ENCODE data around the gene GNB1. TPM values are rescaled to one million over a fixed set of nuclear protein-coding genes. Genes with fewer than 3 reads are reported as not detected.

The GNB1 gene
- total and polyA plus RNA-seq, 10 of the 15 experiments (the other 5 are each of a cell fraction or from before 2014, with no cell fraction given), result 23.0 to 392 (median 93.9) TPM

GRCh38 chr1:1760345-1760650 lies 130.6 kb downstream of the GNB1 start:
- BruUV-seq (replicated peaks), result no TSS peak
- no peak overlapping the region for H2AFZ ChIP-seq (ENCODE audit: control insufficient read depth, low read depth, low read length)
- SMC1A ChIA-PET (ENCODE audit: uncharacterized antibody, unreplicated experiment), result no interaction called here
- POLR2A ChIA-PET, result no interaction called here
- DNase-seq (ENCODE audit: low read depth, low spot score) (no peak), ATAC-seq (no peak), FAIRE-seq (no peak)
- intact Hi-C loops (cut with micrococcal nuclease; ENCODE audit: unreplicated experiment) (no loop called here), in situ Hi-C loops (cut with MboI) (no loop called here)
- RAD21 ChIA-PET (ENCODE audit: unreplicated experiment), result no interaction called here
- CTCF ChIA-PET, result no interaction called here
- H3K36me3 ChIP-seq (ENCODE audit: control insufficient read depth in 2 of 2, insufficient read depth in 2 of 2, low read length in 1 of 2), result peaks cover 19 to 54% of the 10 kb centered on the region in 2 experiments
- no peak overlapping the region for H3K9ac ChIP-seq (ENCODE audit: control insufficient read depth, insufficient read depth, low read length)
- H3K4me1 ChIP-seq (ENCODE audit: control insufficient read depth, insufficient read depth, low read length), result no peaks in the 10 kb centered on the region
- no peaks in the 10 kb centered on the region for H3K9me3 ChIP-seq (replicated peaks; ENCODE audit: control insufficient read depth, insufficient read depth, low read length)
- no peaks in the 10 kb centered on the region; the same call in none of the 2 replicates for H3K79me2 ChIP-seq (ENCODE audit: control insufficient read depth, insufficient read depth, low read length)
- H3K4me2 ChIP-seq (ENCODE audit: control insufficient read depth, insufficient read depth), result no peak overlapping the region
- no peak overlapping the region for H3K4me3 ChIP-seq
- 98% methylated on average over 20 of the region's 20 CpGs for WGBS (ENCODE audit: insufficient coverage, insufficient replicate concordance, low lambda C conversion rate, missing lambda C conversion rate)
- no peaks in the 10 kb centered on the region for H4K20me1 ChIP-seq (ENCODE audit: control insufficient read depth, insufficient read depth)
- H3K27ac ChIP-seq (ENCODE audit: control insufficient read depth, insufficient read depth), result no peak overlapping the region
- no peaks in the 10 kb centered on the region for H3K27me3 ChIP-seq (replicated peaks in 1 of 2; ENCODE audit: control insufficient read depth in 2 of 2, insufficient read depth in 2 of 2, low read length in 1 of 2)
- TF ChIP-seq PBX3 (IDR thresholded peaks at IDR 0.05; ENCODE audit: insufficient replicate concordance, low read depth, low read length) (no peak), ZBTB33 (IDR thresholded peaks at IDR 0.05) (no peak), HDAC6 (IDR thresholded peaks at IDR 0.05; ENCODE audit: unreplicated experiment) (no peak), DPF2 (IDR thresholded peaks at IDR 0.05) (no peak), STAT1 (conservative IDR thresholded peaks at IDR 0.05) (no peak), REST (IDR thresholded peaks at IDR 0.05; ENCODE audit: low read depth, low read length) (no peak), RAD21 (IDR thresholded peaks at IDR 0.05; ENCODE audit: insufficient read depth, low read depth, low read length) (no peak), EZH2 (IDR thresholded peaks at IDR 0.05; ENCODE audit: borderline replicate concordance, control insufficient read depth, low read depth, low read length) (no peak), USF2 (IDR thresholded peaks at IDR 0.05; ENCODE audit: borderline replicate concordance, low read depth, low read length) (no peak), ZBTB40 (IDR thresholded peaks at IDR 0.05; ENCODE audit: borderline replicate concordance) (no peak), IRF3 (IDR thresholded peaks at IDR 0.05) (no peak)

Data from GM12878 (cell line).